H1 (cell line): ENCODE measurements around the gene AMBP. TPM values are rescaled to one million over a fixed set of nuclear protein-coding genes. Genes with fewer than 3 reads are reported as not detected.

ENCODE experiments used
- CTCF ChIA-PET: fragments of 300-600 bp; sonication (Branson Sonifier 250); formaldehyde crosslinking; loops from one replicate; lab custom pipeline; 2021; ENCODE audit not compliant: partially characterized antibody; lab: Charles Lee
- POLR2A ChIA-PET: fragments of 300-600 bp; sonication (Branson Sonifier 250); formaldehyde crosslinking; loops from one replicate; lab custom pipeline; 2021; ENCODE audit warnings: inconsistent platforms; ENCODE audit not compliant: partially characterized antibody; lab: Charles Lee
- DNase-seq, 2 experiments: peaks; one replicate each; pipeline versions ENCODE4 v3.0.0 to v3.0.0-alpha.2; 2010 to 2022; ENCODE audit warnings: low spot score in 2 of 2, low read depth in 1 of 2, mixed read lengths in 1 of 2
- FAIRE-seq: peaks from 2 replicates; lab custom pipeline; 2011; peaks lifted over from hg19 to GRCh38; lab: Jason Lieb, UNC
- H2AFZ ChIP-seq: 2 replicates; pipeline ENCODE4 v1.8.1; 2012; ENCODE audit warnings: low read length, inconsistent platforms
- H2AK5ac ChIP-seq: 2 replicates; pipeline ENCODE4 v1.6.1; 2013; ENCODE audit warnings: low read depth, low read length
- H2BK120ac ChIP-seq: replicated peaks from 2 replicates; pipeline ENCODE3; 2013; ENCODE audit warnings: low read depth, low read length, inconsistent platforms
- H2BK12ac ChIP-seq: 2 replicates; pipeline ENCODE4 v1.6.1; 2013; ENCODE audit warnings: low read depth, low read length
- H2BK15ac ChIP-seq: 2 replicates; pipeline ENCODE4 v1.6.1; 2013; ENCODE audit warnings: low read length
- H2BK20ac ChIP-seq: 2 replicates; pipeline ENCODE4 v1.6.1; 2013; ENCODE audit warnings: low read length
- H2BK5ac ChIP-seq: 2 replicates; pipeline ENCODE4 v1.6.1; 2013; ENCODE audit warnings: low read depth, low read length
- H3K14ac ChIP-seq: 2 replicates; pipeline ENCODE4 v1.6.1; 2013; ENCODE audit warnings: inconsistent platforms; ENCODE audit not compliant: insufficient read length
- H3K18ac ChIP-seq: 2 replicates; pipeline ENCODE4 v1.6.1; 2013; ENCODE audit warnings: low read length; ENCODE audit errors: extremely low read depth
- H3K23ac ChIP-seq: 2 replicates; pipeline ENCODE4 v1.6.1; 2013; ENCODE audit warnings: inconsistent platforms; ENCODE audit not compliant: insufficient read length
- H3K23me2 ChIP-seq: 2 replicates; pipeline ENCODE4 v1.6.1; 2013; ENCODE audit warnings: low read depth, low read length
- H3K27ac ChIP-seq: 2 replicates; pipeline ENCODE4 v1.6.1; 2011; ENCODE audit warnings: low read depth, low read length, inconsistent platforms
- H3K27me3 ChIP-seq, 4 experiments: replicated peaks in 1 of 4; 1 replicate in 1 of 4; 2 replicates in 3 of 4; pipeline versions ENCODE4 v1.6.1 to v1.8.1; 2011 to 2013; ENCODE audit warnings: low read length in 3 of 4, mild to moderate bottlenecking in 3 of 4, inconsistent platforms in 2 of 4, mixed read lengths in 2 of 4, moderate library complexity in 1 of 4; ENCODE audit not compliant: control insufficient read depth in 3 of 4, insufficient read depth in 3 of 4; ENCODE audit errors: extremely low read depth in 1 of 4
- H3K36me3 ChIP-seq, 4 experiments: 2 replicates each; pipeline versions ENCODE4 v1.6.1 to v1.8.1; 2011 to 2013; ENCODE audit warnings: mild to moderate bottlenecking in 4 of 4, low read length in 3 of 4, moderate library complexity in 2 of 4, control low read depth in 1 of 4, inconsistent platforms in 1 of 4; ENCODE audit not compliant: insufficient read depth in 4 of 4, control insufficient read depth in 2 of 4
- H3K4ac ChIP-seq: replicated peaks from 2 replicates; pipeline ENCODE3; 2013; ENCODE audit warnings: low read length, low read depth, mixed read lengths, inconsistent platforms; ENCODE audit not compliant: insufficient read length
- H3K4me1 ChIP-seq, 4 experiments: replicated peaks in 1 of 4; 1 replicate in 1 of 4; 2 replicates in 3 of 4; pipeline versions ENCODE4 v1.6.1 to v1.8.1; 2011 to 2013; ENCODE audit warnings: low read length in 3 of 4, inconsistent platforms in 2 of 4, mixed read lengths in 1 of 4; ENCODE audit not compliant: insufficient read depth in 4 of 4, control insufficient read depth in 3 of 4
- H3K4me2 ChIP-seq, 2 experiments: 2 replicates each; pipeline versions ENCODE4 v1.6.1 to v1.8.1; 2011 to 2013; ENCODE audit warnings: low read depth in 2 of 2, low read length in 2 of 2, control low read depth in 1 of 2, inconsistent platforms in 1 of 2, mild to moderate bottlenecking in 1 of 2; ENCODE audit not compliant: insufficient read depth in 1 of 2
- H3K4me3 ChIP-seq, 4 experiments: fragments of 200-600, 300-600 bp in 1 of 4; sonication (generic), shearing (Covaris generic), sonication (Bioruptor Twin) in 1 of 4; 2 replicates each; pipeline versions ENCODE4 v1.5.1 to v1.8.1; 2011 to 2016; ENCODE audit warnings: low read length in 4 of 4, low read depth in 3 of 4, control low read depth in 2 of 4, inconsistent platforms in 2 of 4, mild to moderate bottlenecking in 2 of 4, mixed read lengths in 1 of 4, moderate library complexity in 1 of 4; ENCODE audit not compliant: insufficient read depth in 2 of 4; ENCODE audit errors: extremely low read depth in 1 of 4
- H3K56ac ChIP-seq: replicated peaks from 2 replicates; pipeline ENCODE3; 2013; ENCODE audit warnings: low read depth, mild to moderate bottlenecking, mixed read lengths, low read length, inconsistent platforms; ENCODE audit not compliant: insufficient read length
- H3K79me1 ChIP-seq: 2 replicates; pipeline ENCODE4 v1.6.1; 2013; ENCODE audit warnings: low read depth, low read length, control low read depth
- H3K79me2 ChIP-seq, 2 experiments: 2 replicates each; pipeline versions ENCODE4 v1.6.1 to v1.8.1; 2012 to 2013; ENCODE audit warnings: low read length in 2 of 2, mild to moderate bottlenecking in 2 of 2, inconsistent platforms in 1 of 2; ENCODE audit not compliant: insufficient read depth in 2 of 2, control insufficient read depth in 1 of 2
- H3K9ac ChIP-seq, 4 experiments: replicated peaks in 1 of 4; 1 replicate in 1 of 4; 2 replicates in 3 of 4; pipeline versions ENCODE4 v1.6.1 to v1.8.1; 2011 to 2013; ENCODE audit warnings: low read depth in 3 of 4, low read length in 3 of 4, control low read depth in 2 of 4, mild to moderate bottlenecking in 2 of 4, moderate library complexity in 2 of 4, inconsistent platforms in 1 of 4; ENCODE audit errors: extremely low read depth in 1 of 4
- H3K9me3 ChIP-seq, 2 experiments: 2 replicates each; pipeline versions ENCODE4 v1.6.1 to v1.8.1; 2012 to 2013; ENCODE audit warnings: mild to moderate bottlenecking in 2 of 2, moderate library complexity in 2 of 2, control low read depth in 1 of 2, inconsistent platforms in 1 of 2, low read depth in 1 of 2, low read length in 1 of 2, mixed read lengths in 1 of 2; ENCODE audit not compliant: insufficient read depth in 2 of 2
- H4K20me1 ChIP-seq, 2 experiments: replicated peaks in 1 of 2; 2 replicates each; pipeline versions ENCODE3 to v1.8.1; 2011 to 2013; ENCODE audit warnings: inconsistent platforms in 2 of 2, low read length in 2 of 2, mild to moderate bottlenecking in 1 of 2; ENCODE audit not compliant: insufficient read depth in 2 of 2, control insufficient read depth in 1 of 2
- H4K5ac ChIP-seq: 2 replicates; pipeline ENCODE4 v1.6.1; 2013; ENCODE audit warnings: low read length, low read depth, mixed read lengths, inconsistent platforms; ENCODE audit not compliant: insufficient read length
- H4K8ac ChIP-seq: 2 replicates; pipeline ENCODE4 v1.8.0; 2013; ENCODE audit warnings: mild to moderate bottlenecking, moderate library complexity, low read length, inconsistent platforms; ENCODE audit not compliant: insufficient read depth; ENCODE audit errors: extremely low read depth
- H4K91ac ChIP-seq: replicated peaks from 2 replicates; pipeline ENCODE3; 2013; ENCODE audit warnings: low read length, mixed read lengths, inconsistent platforms; ENCODE audit not compliant: insufficient read length
- BRCA1 ChIP-seq: IDR thresholded peaks from 2 replicates; pipeline ENCODE4 v1.6.1; 2012; ENCODE audit warnings: low read depth, low read length, improper control_type of control experiment
- EZH2 ChIP-seq: fragments of 200-600 bp; sonication (generic); IDR thresholded peaks from 2 replicates; pipeline ENCODE4 v1.7.1; 2012; ENCODE audit warnings: low read depth, mild to moderate bottlenecking, moderate library complexity, low read length, inconsistent platforms; ENCODE audit not compliant: severe bottlenecking
- HDAC2 ChIP-seq, 2 experiments: fragments of 300-600 bp in 1 of 2; sonication (generic) in 1 of 2; IDR thresholded peaks; 2 replicates each; pipeline ENCODE4 v1.6.1; 2011 to 2012; ENCODE audit warnings: low read depth in 2 of 2, low read length in 2 of 2, mild to moderate bottlenecking in 2 of 2, moderate library complexity in 2 of 2, borderline replicate concordance in 1 of 2, inconsistent platforms in 1 of 2
- POLR2AphosphoS5 ChIP-seq: IDR thresholded peaks from 2 replicates; pipeline ENCODE4 v1.6.1; 2011; ENCODE audit warnings: low read depth, low read length
- RAD21 ChIP-seq, 2 experiments: IDR thresholded peaks in 1 of 2; conservative IDR thresholded peaks in 1 of 2; 2 replicates each; pipeline ENCODE4 v1.6.1; 2011; ENCODE audit warnings: low read depth in 2 of 2, low read length in 2 of 2, improper control_type of control experiment in 1 of 2, inconsistent platforms in 1 of 2, mild to moderate bottlenecking in 1 of 2, moderate library complexity in 1 of 2
- TCF12 ChIP-seq: IDR thresholded peaks from 2 replicates; pipeline ENCODE4 v1.6.1; 2011; ENCODE audit warnings: low read depth, mild to moderate bottlenecking, low read length
- TEAD4 ChIP-seq: IDR thresholded peaks from 2 replicates; pipeline ENCODE4 v1.6.1; 2012; ENCODE audit warnings: low read depth, low read length, inconsistent platforms, mixed read lengths
- WGBS, 2 experiments: shearing (Covaris generic) in 1 of 2; methylation state at CpG; one replicate each; pipeline versions ENCODE4 v1.1.6 to v1.1.7; 2013 to 2015; ENCODE audit warnings: low lambda C conversion rate in 2 of 2, mixed read lengths in 2 of 2, inconsistent platforms in 1 of 2, low coverage in 1 of 2, missing lambda C conversion rate in 1 of 2; ENCODE audit not compliant: insufficient replicate concordance in 2 of 2, insufficient coverage in 1 of 2, insufficient read length in 1 of 2; ENCODE audit errors: extremely low coverage in 1 of 2, missing lambda C conversion rate in 1 of 2; 5-methylcytosine and 5-hydroxymethylcytosine counted together
- polyA plus RNA-seq, 7 experiments: library from polyadenylated mRNA; depleted of rRNA in 3 of 7; stranded (reverse) in 5 of 7; unstranded in 2 of 7; fragments of >200 nt in 5 of 7; fragments of 200-250 nt in 2 of 7; gene quantifications; 1 replicate in 5 of 7; 2 replicates in 1 of 7; 4 replicates in 1 of 7; pipeline versions ENCODE4 v1.2.1 to v1.2.3, GENCODE V29; 2011 to 2013; ENCODE audit warnings: missing spikeins in 2 of 7, mixed read lengths in 2 of 7
- total RNA-seq: library from RNA; stranded (reverse); fragmentation: NEBNext Ultra II Directional; extraction: Animal tissue kit (Norgen Biotek cat#: 25700); gene quantifications from 2 replicates; pipeline ENCODE4 v1.2.1, GENCODE V29; 2021

AMBP gene
- total and polyA plus RNA-seq, 2 of the 8 experiments (the other 6 are each of a cell fraction or from before 2014, with no cell fraction given): 3.0 to 4.0 TPM

GRCh38 chr9:114051706-114052105 is 26.4 kb downstream of the AMBP start:
- H2AK5ac ChIP-seq: no peak overlapping the region
- H2AFZ ChIP-seq: no peak overlapping the region
- H3K79me1 ChIP-seq: no peaks in the 10 kb centered on the region
- no peak overlapping the region for H3K56ac ChIP-seq
- H3K79me2 ChIP-seq: no peaks in the 10 kb centered on the region
- H3K4me3 ChIP-seq: no peak overlapping the region
- no peak overlapping the region for H3K9ac ChIP-seq
- 82% methylated on average over 7 of the region's 7 CpGs; no CpG with 5 or more reads in 1 of the 2 experiments for WGBS, 2 experiments
- no peaks in the 10 kb centered on the region for H3K23me2 ChIP-seq
- H3K36me3 ChIP-seq: peaks cover 7 to 33% (median 14%) of the 10 kb centered on the region in 4 experiments; a peak in 7 of 8 replicates
- no peak overlapping the region for H2BK20ac ChIP-seq
- no peak overlapping the region for H2BK15ac ChIP-seq
- TF ChIP-seq EZH2: no peak
- no peak for TF ChIP-seq POLR2AphosphoS5
- TF ChIP-seq BRCA1: no peak
- no peak for TF ChIP-seq TEAD4
- TF ChIP-seq TCF12: no peak
- TF ChIP-seq RAD21 (IDR thresholded peaks at IDR 0.05 in 1 of 2, conservative IDR thresholded peaks at IDR 0.05 in 1 of 2; ENCODE audit: low read depth in 2 of 2, low read length in 2 of 2): no peak
- TF ChIP-seq HDAC2 (IDR thresholded peaks at IDR 0.05; ENCODE audit: borderline replicate concordance in 1 of 2, low read depth in 2 of 2, low read length in 2 of 2): no peak
- no peak overlapping the region for H4K5ac ChIP-seq
- no peak overlapping the region for H2BK12ac ChIP-seq
- no peak overlapping the region for H3K18ac ChIP-seq
- no peak overlapping the region for H2BK120ac ChIP-seq
- no peak overlapping the region; the same call in 1 of the 2 replicates for H4K8ac ChIP-seq
- no peak overlapping the region for H3K4me2 ChIP-seq
- H3K4ac ChIP-seq: no peak overlapping the region
- CTCF ChIA-PET: interaction anchor here (1.3 to 1.4 kb wide), 3 partner anchors 30 to 314 kb away, joined by 4 read pairs; no protein-coding TSS in a partner anchor
- H3K14ac ChIP-seq: no peak overlapping the region
- no peaks in the 10 kb centered on the region for H3K4me1 ChIP-seq
- H3K9me3 ChIP-seq: no peaks in the 10 kb centered on the region
- POLR2A ChIA-PET: interaction anchor here (0.6 to 1.1 kb wide), 3 partner anchors 8 to 278 kb away, joined by 3 to 5 read pairs (median 3); no protein-coding TSS in a partner anchor
- no peak overlapping the region for H3K27ac ChIP-seq
- FAIRE-seq: no peak
- no peak overlapping the region for H3K23ac ChIP-seq
- H4K20me1 ChIP-seq: peaks cover 0 to 3% of the 10 kb centered on the region in 2 experiments
- H4K91ac ChIP-seq: no peak overlapping the region
- H3K27me3 ChIP-seq: no peaks in the 10 kb centered on the region
- no peak overlapping the region for H2BK5ac ChIP-seq
- DNase-seq: no peak
